ENCODE measurements around the gene PAWR. TPM values are rescaled to one million over a fixed set of nuclear protein-coding genes. Genes with fewer than 3 reads are reported as not detected.

Gene PAWR
- total and polyA plus RNA-seq, 9 of the 15 experiments (the other 6 are each of a cell fraction or from before 2014, with no cell fraction given), result 0.82 TPM; not detected in 8

- no peaks in the 10 kb centered on the region for H3K9me1 ChIP-seq (ENCODE audit: control insufficient read depth, insufficient read depth, low read length)
- no peaks in the 10 kb centered on the region for H3K36me3 ChIP-seq (ENCODE audit: control insufficient read depth, insufficient read depth, low read length)
- ChIA-PET CTCF (ENCODE audit: low intra/inter-chr PET ratio) (no interaction called here), POLR2A (interaction anchor here (0.5 kb wide), 1 partner anchor 114 kb away, joined by 4 read pairs; no protein-coding TSS in a partner anchor)
- in situ Hi-C loops (cut with MboI) (no loop called here), intact Hi-C loops (cut with micrococcal nuclease) (no loop called here)
- FAIRE-seq (no peak), DNase-seq (ENCODE audit: extremely low read depth in 1 of 4, low spot score in 3 of 4) (no peak), ATAC-seq (no peak)
- H3K9me3 ChIP-seq (replicated peaks; ENCODE audit: control insufficient read depth, insufficient read depth, low read depth, low read length), result no peaks in the 10 kb centered on the region
- BruUV-seq (replicated peaks), result no TSS peak
- no peak overlapping the region for H2AFZ ChIP-seq (ENCODE audit: low read depth, low read length)
- TF ChIP-seq ZNF707 (CRISPR knock-in tag; conservative IDR thresholded peaks at IDR 0.05) (no peak), ZNF695 (CRISPR knock-in tag; IDR thresholded peaks at IDR 0.05) (no peak), DLX4 (CRISPR knock-in tag; IDR thresholded peaks at IDR 0.05) (no peak), FIP1L1 (IDR thresholded peaks at IDR 0.05; ENCODE audit: low read depth, low read length, poor library complexity, severe bottlenecking) (no peak), ZNF444 (CRISPR knock-in tag; IDR thresholded peaks at IDR 0.05) (no peak), NR0B1 (IDR thresholded peaks at IDR 0.05; ENCODE audit: partially characterized antibody) (no peak), PBX2 (CRISPR knock-in tag; IDR thresholded peaks at IDR 0.05; ENCODE audit: low read depth) (no peak), PBX2 (tag; conservative IDR thresholded peaks at IDR 0.05; ENCODE audit: low read depth) (no peak), POLR2G (IDR thresholded peaks at IDR 0.05; ENCODE audit: low read depth, low read length) (no peak), ZZZ3 (IDR thresholded peaks at IDR 0.05) (no peak), CREM (IDR thresholded peaks at IDR 0.05; ENCODE audit: low read depth) (no peak), HDAC1 (IDR thresholded peaks at IDR 0.05) (no peak)
- no peaks in the 10 kb centered on the region for H3K4me1 ChIP-seq (replicated peaks in 1 of 2; ENCODE audit: control insufficient read depth in 2 of 2, insufficient read depth in 2 of 2, low read length in 2 of 2)
- H3K27me3 ChIP-seq (ENCODE audit: control insufficient read depth in 2 of 2, insufficient read depth in 2 of 2, low read length in 2 of 2), result no peaks in the 10 kb centered on the region
- no peak overlapping the region for H3K4me2 ChIP-seq (ENCODE audit: insufficient read depth, low read length)
- no peaks in the 10 kb centered on the region for H4K20me1 ChIP-seq (replicated peaks; ENCODE audit: control insufficient read depth, insufficient read depth, low read length)
- H3K9ac ChIP-seq (ENCODE audit: insufficient read depth in 1 of 2, low read depth in 2 of 2, low read length in 2 of 2), result no peak overlapping the region
- H3K79me2 ChIP-seq (ENCODE audit: control insufficient read depth, insufficient read depth, low read length), result no peaks in the 10 kb centered on the region
- no peak overlapping the region for H3K4me3 ChIP-seq
- no peak overlapping the region for H3K27ac ChIP-seq (ENCODE audit: extremely low read depth, low read depth, low read length)
Observed at GRCh38 chr12:79645235-79645630, 45.5 kb downstream of the PAWR start.

Measured in K562 (cell line).